Esophagus muscularis mucosa (tissue), 4 donors: ENCODE measurements around the gene MTX2. TPM values are rescaled to one million over a fixed set of nuclear protein-coding genes. Genes with fewer than 3 reads are reported as not detected.
"Not testable (repeated sequence)": the region's sequence is repeated elsewhere in the genome, so short reads cannot be mapped to it uniquely, and the experiment has no call there.

Experiments used
- DNase-seq: peaks from one replicate; pipeline ENCODE4 v3.0.0-alpha.2; 2017; ENCODE audit errors: extremely low spot score
- H3K27ac ChIP-seq, 4 donors: fragments of 200-600 bp; sonication (generic); replicated peaks in 1 of 4; 1 replicate in 3 of 4; 2 replicates in 1 of 4; pipeline ENCODE4 v1.5.1; 2016 to 2019; ENCODE audit warnings: mild to moderate bottlenecking in 1 of 4
- H3K27me3 ChIP-seq, 4 donors: fragments of 200-600 bp; sonication (generic); one replicate each; pipeline versions ENCODE4 v1.5.1 to v1.6.0; 2016 to 2019
- H3K36me3 ChIP-seq, 4 donors: fragments of 200-600 bp; sonication (generic); one replicate each; pipeline ENCODE4 v1.5.1; 2016 to 2019
- H3K4me1 ChIP-seq, 4 donors: fragments of 200-600 bp; sonication (generic); one replicate each; pipeline ENCODE4 v1.5.1; 2016 to 2019
- H3K4me3 ChIP-seq, 4 donors: fragments of 200-600 bp; sonication (generic); 1 replicate in 2 of 4; 2 replicates in 2 of 4; pipeline ENCODE4 v1.5.1; 2016 to 2019; ENCODE audit warnings: mild to moderate bottlenecking in 4 of 4, moderate library complexity in 1 of 4
- H3K9me3 ChIP-seq, 4 donors: fragments of 200-600 bp; sonication (generic); 1 replicate in 3 of 4; 2 replicates in 1 of 4; pipeline ENCODE4 v1.5.1; 2016 to 2019
- CTCF ChIP-seq, 3 experiments: fragments of 200-600 bp in 2 of 3; fragments of 450-650 bp in 1 of 3; sonication (generic) in 2 of 3; IDR thresholded peaks; one replicate each; pipeline ENCODE4 v1.5.1; 2017 to 2019; ENCODE audit warnings: antibody characterized with exemption in 3 of 3, mild to moderate bottlenecking in 2 of 3, moderate library complexity in 1 of 3
- EP300 ChIP-seq: sonication (generic); formaldehyde crosslinking; IDR thresholded peaks from one replicate; pipeline ENCODE4 v1.6.1; 2017; ENCODE audit warnings: antibody characterized with exemption
- POLR2A ChIP-seq: fragments of 450-650 bp; IDR thresholded peaks from one replicate; pipeline ENCODE4 v1.6.1; 2017; ENCODE audit warnings: antibody characterized with exemption, moderate library complexity, mild to moderate bottlenecking, low read depth
- POLR2AphosphoS5 ChIP-seq, 2 donors: sonication (generic); formaldehyde crosslinking; IDR thresholded peaks; one replicate each; pipeline ENCODE4 v1.6.1; 2017; ENCODE audit warnings: antibody characterized with exemption in 2 of 2
- WGBS: methylation state at CpG from one replicate; pipeline ENCODE4 v1.1.5; 2018; 5-methylcytosine and 5-hydroxymethylcytosine counted together
- intact Hi-C: fragments of 100-400 bp; cut with DNase I; formaldehyde crosslinking; loops from one replicate; pipeline ENCODE4 v1.15.1; 2023
- total RNA-seq, 4 donors: library from RNA; depleted of rRNA; stranded (reverse); fragments of >200 nt; gene quantifications; one replicate each; pipeline versions ENCODE4 v1.1.0 to v1.2.1, GENCODE V29; 2016

Gene MTX2
- total RNA-seq, 4 donors from 2014 or later: 26.2 to 31.1 (median 27.6) TPM

GRCh38 chr2:176370467-176371171, 101.4 kb downstream of the MTX2 start:
- 77% methylated on average over 13 of the region's 13 CpGs for WGBS
- Histone ChIP-seq H3K4me1 (no peaks in the 10 kb centered on the region), H3K4me3 (no peak overlapping the region), H3K27ac (no peak overlapping the region), H3K9me3 (no peaks in the 10 kb centered on the region), H3K27me3 (no peaks in the 10 kb centered on the region), H3K36me3 (no peaks in the 10 kb centered on the region)
- intact Hi-C loops: no loop called here
- no peak for TF ChIP-seq CTCF (IDR thresholded peaks at IDR 0.05)
- no peak for TF ChIP-seq EP300
- no peak for TF ChIP-seq POLR2AphosphoS5 (IDR thresholded peaks at IDR 0.05)
- no peak for TF ChIP-seq POLR2A
- DNase-seq: no peak

- H3K27ac ChIP-seq, DNase-seq, intact Hi-C loops, H3K4me1 ChIP-seq, H3K4me3 ChIP-seq, H3K36me3 ChIP-seq, H3K27me3 ChIP-seq: not testable (repeated sequence)
- H3K9me3 ChIP-seq: peaks cover 0 to 10% (median 8%) of the 10 kb centered on the region in 4 donors
- 79% methylated on average over 1 of the region's 1 CpG for WGBS
Observed at GRCh38 chr2:176373155-176373554, 103.9 kb downstream of the MTX2 start.

GRCh38 chr2:176378323-176378722, 109.1 kb downstream of the MTX2 start:
- Histone ChIP-seq H3K4me3 (no peak overlapping the region), H3K36me3 (no peaks in the 10 kb centered on the region)

GRCh38 chr2:176380341-176380740, 111.1 kb downstream of the MTX2 start:
- DNase-seq: no peak
- H3K27me3 ChIP-seq: no peaks in the 10 kb centered on the region
- no peaks in the 10 kb centered on the region for H3K4me1 ChIP-seq
- 92% methylated on average over 1 of the region's 1 CpG for WGBS
- H3K27ac ChIP-seq: no peak overlapping the region
- intact Hi-C loops: no loop called here
- H3K4me3 ChIP-seq: no peak overlapping the region
- TF ChIP-seq POLR2AphosphoS5 (IDR thresholded peaks at IDR 0.05): no peak
- TF ChIP-seq EP300: no peak
- TF ChIP-seq CTCF (IDR thresholded peaks at IDR 0.05): no peak
- TF ChIP-seq POLR2A: no peak
- H3K9me3 ChIP-seq: peaks cover 0 to 32% (median 16%) of the 10 kb centered on the region in 4 donors
- H3K36me3 ChIP-seq: no peaks in the 10 kb centered on the region

More at GRCh38 chr2:176378323-176378722, 109.1 kb downstream of the MTX2 start:
- DNase-seq: no peak
- H3K9me3 ChIP-seq: peaks cover 0 to 32% (median 16%) of the 10 kb centered on the region in 4 donors
- no peaks in the 10 kb centered on the region for H3K4me1 ChIP-seq
- no peak overlapping the region for H3K27ac ChIP-seq
- intact Hi-C loops: no loop called here
- H3K27me3 ChIP-seq: no peaks in the 10 kb centered on the region
- TF ChIP-seq CTCF (IDR thresholded peaks at IDR 0.05) (no peak), EP300 (no peak), POLR2A (no peak), POLR2AphosphoS5 (IDR thresholded peaks at IDR 0.05) (no peak)
- WGBS: 89% methylated on average over 1 of the region's 1 CpG

GRCh38 chr2:176383100-176383499, 113.9 kb downstream of the MTX2 start:
- intact Hi-C loops: no loop called here
- Histone ChIP-seq H3K36me3 (no peaks in the 10 kb centered on the region), H3K27ac (no peak overlapping the region), H3K27me3 (no peaks in the 10 kb centered on the region), H3K4me1 (no peaks in the 10 kb centered on the region), H3K9me3 (peaks cover 0 to 22% (median 8%) of the 10 kb centered on the region in 4 donors), H3K4me3 (no peak overlapping the region)
- TF ChIP-seq POLR2A: no peak
- no peak for TF ChIP-seq EP300
- TF ChIP-seq POLR2AphosphoS5 (IDR thresholded peaks at IDR 0.05): no peak
- TF ChIP-seq CTCF (IDR thresholded peaks at IDR 0.05): no peak
- DNase-seq: no peak
